H1 (cell line): ENCODE data around the gene JPH3. TPM values are rescaled to one million over a fixed set of nuclear protein-coding genes. Genes with fewer than 3 reads are reported as not detected.

ENCODE experiments used
- CTCF ChIA-PET: fragments of 300-600 bp; sonication (Branson Sonifier 250); formaldehyde crosslinking; loops from one replicate; lab custom pipeline; 2021; ENCODE audit not compliant: partially characterized antibody; lab: Charles Lee
- POLR2A ChIA-PET: fragments of 300-600 bp; sonication (Branson Sonifier 250); formaldehyde crosslinking; loops from one replicate; lab custom pipeline; 2021; ENCODE audit warnings: inconsistent platforms; ENCODE audit not compliant: partially characterized antibody; lab: Charles Lee
- DNase-seq, 2 experiments: peaks; one replicate each; pipeline versions ENCODE4 v3.0.0 to v3.0.0-alpha.2; 2010 to 2022; ENCODE audit warnings: low spot score in 2 of 2, low read depth in 1 of 2, mixed read lengths in 1 of 2
- FAIRE-seq: peaks from 2 replicates; lab custom pipeline; 2011; peaks lifted over from hg19 to GRCh38; lab: Jason Lieb, UNC
- H2AFZ ChIP-seq: 2 replicates; pipeline ENCODE4 v1.8.1; 2012; ENCODE audit warnings: low read length, inconsistent platforms
- H2AK5ac ChIP-seq: 2 replicates; pipeline ENCODE4 v1.6.1; 2013; ENCODE audit warnings: low read depth, low read length
- H2BK120ac ChIP-seq: replicated peaks from 2 replicates; pipeline ENCODE3; 2013; ENCODE audit warnings: low read depth, low read length, inconsistent platforms
- H2BK12ac ChIP-seq: 2 replicates; pipeline ENCODE4 v1.6.1; 2013; ENCODE audit warnings: low read depth, low read length
- H2BK15ac ChIP-seq: 2 replicates; pipeline ENCODE4 v1.6.1; 2013; ENCODE audit warnings: low read length
- H2BK20ac ChIP-seq: 2 replicates; pipeline ENCODE4 v1.6.1; 2013; ENCODE audit warnings: low read length
- H2BK5ac ChIP-seq: 2 replicates; pipeline ENCODE4 v1.6.1; 2013; ENCODE audit warnings: low read depth, low read length
- H3K14ac ChIP-seq: 2 replicates; pipeline ENCODE4 v1.6.1; 2013; ENCODE audit warnings: inconsistent platforms; ENCODE audit not compliant: insufficient read length
- H3K18ac ChIP-seq: 2 replicates; pipeline ENCODE4 v1.6.1; 2013; ENCODE audit warnings: low read length; ENCODE audit errors: extremely low read depth
- H3K23ac ChIP-seq: 2 replicates; pipeline ENCODE4 v1.6.1; 2013; ENCODE audit warnings: inconsistent platforms; ENCODE audit not compliant: insufficient read length
- H3K23me2 ChIP-seq: 2 replicates; pipeline ENCODE4 v1.6.1; 2013; ENCODE audit warnings: low read depth, low read length
- H3K27ac ChIP-seq: 2 replicates; pipeline ENCODE4 v1.6.1; 2011; ENCODE audit warnings: low read depth, low read length, inconsistent platforms
- H3K27me3 ChIP-seq, 4 experiments: replicated peaks in 1 of 4; 1 replicate in 1 of 4; 2 replicates in 3 of 4; pipeline versions ENCODE4 v1.6.1 to v1.8.1; 2011 to 2013; ENCODE audit warnings: low read length in 3 of 4, mild to moderate bottlenecking in 3 of 4, inconsistent platforms in 2 of 4, mixed read lengths in 2 of 4, moderate library complexity in 1 of 4; ENCODE audit not compliant: control insufficient read depth in 3 of 4, insufficient read depth in 3 of 4; ENCODE audit errors: extremely low read depth in 1 of 4
- H3K36me3 ChIP-seq, 4 experiments: 2 replicates each; pipeline versions ENCODE4 v1.6.1 to v1.8.1; 2011 to 2013; ENCODE audit warnings: mild to moderate bottlenecking in 4 of 4, low read length in 3 of 4, moderate library complexity in 2 of 4, control low read depth in 1 of 4, inconsistent platforms in 1 of 4; ENCODE audit not compliant: insufficient read depth in 4 of 4, control insufficient read depth in 2 of 4
- H3K4ac ChIP-seq: replicated peaks from 2 replicates; pipeline ENCODE3; 2013; ENCODE audit warnings: low read length, low read depth, mixed read lengths, inconsistent platforms; ENCODE audit not compliant: insufficient read length
- H3K4me1 ChIP-seq, 4 experiments: replicated peaks in 1 of 4; 1 replicate in 1 of 4; 2 replicates in 3 of 4; pipeline versions ENCODE4 v1.6.1 to v1.8.1; 2011 to 2013; ENCODE audit warnings: low read length in 3 of 4, inconsistent platforms in 2 of 4, mixed read lengths in 1 of 4; ENCODE audit not compliant: insufficient read depth in 4 of 4, control insufficient read depth in 3 of 4
- H3K4me2 ChIP-seq, 2 experiments: 2 replicates each; pipeline versions ENCODE4 v1.6.1 to v1.8.1; 2011 to 2013; ENCODE audit warnings: low read depth in 2 of 2, low read length in 2 of 2, control low read depth in 1 of 2, inconsistent platforms in 1 of 2, mild to moderate bottlenecking in 1 of 2; ENCODE audit not compliant: insufficient read depth in 1 of 2
- H3K4me3 ChIP-seq, 4 experiments: fragments of 200-600, 300-600 bp in 1 of 4; sonication (generic), shearing (Covaris generic), sonication (Bioruptor Twin) in 1 of 4; 2 replicates each; pipeline versions ENCODE4 v1.5.1 to v1.8.1; 2011 to 2016; ENCODE audit warnings: low read length in 4 of 4, low read depth in 3 of 4, control low read depth in 2 of 4, inconsistent platforms in 2 of 4, mild to moderate bottlenecking in 2 of 4, mixed read lengths in 1 of 4, moderate library complexity in 1 of 4; ENCODE audit not compliant: insufficient read depth in 2 of 4; ENCODE audit errors: extremely low read depth in 1 of 4
- H3K56ac ChIP-seq: replicated peaks from 2 replicates; pipeline ENCODE3; 2013; ENCODE audit warnings: low read depth, mild to moderate bottlenecking, mixed read lengths, low read length, inconsistent platforms; ENCODE audit not compliant: insufficient read length
- H3K79me1 ChIP-seq: 2 replicates; pipeline ENCODE4 v1.6.1; 2013; ENCODE audit warnings: low read depth, low read length, control low read depth
- H3K79me2 ChIP-seq, 2 experiments: 2 replicates each; pipeline versions ENCODE4 v1.6.1 to v1.8.1; 2012 to 2013; ENCODE audit warnings: low read length in 2 of 2, mild to moderate bottlenecking in 2 of 2, inconsistent platforms in 1 of 2; ENCODE audit not compliant: insufficient read depth in 2 of 2, control insufficient read depth in 1 of 2
- H3K9ac ChIP-seq, 4 experiments: replicated peaks in 1 of 4; 1 replicate in 1 of 4; 2 replicates in 3 of 4; pipeline versions ENCODE4 v1.6.1 to v1.8.1; 2011 to 2013; ENCODE audit warnings: low read depth in 3 of 4, low read length in 3 of 4, control low read depth in 2 of 4, mild to moderate bottlenecking in 2 of 4, moderate library complexity in 2 of 4, inconsistent platforms in 1 of 4; ENCODE audit errors: extremely low read depth in 1 of 4
- H3K9me3 ChIP-seq, 2 experiments: 2 replicates each; pipeline versions ENCODE4 v1.6.1 to v1.8.1; 2012 to 2013; ENCODE audit warnings: mild to moderate bottlenecking in 2 of 2, moderate library complexity in 2 of 2, control low read depth in 1 of 2, inconsistent platforms in 1 of 2, low read depth in 1 of 2, low read length in 1 of 2, mixed read lengths in 1 of 2; ENCODE audit not compliant: insufficient read depth in 2 of 2
- H4K20me1 ChIP-seq, 2 experiments: replicated peaks in 1 of 2; 2 replicates each; pipeline versions ENCODE3 to v1.8.1; 2011 to 2013; ENCODE audit warnings: inconsistent platforms in 2 of 2, low read length in 2 of 2, mild to moderate bottlenecking in 1 of 2; ENCODE audit not compliant: insufficient read depth in 2 of 2, control insufficient read depth in 1 of 2
- H4K5ac ChIP-seq: 2 replicates; pipeline ENCODE4 v1.6.1; 2013; ENCODE audit warnings: low read length, low read depth, mixed read lengths, inconsistent platforms; ENCODE audit not compliant: insufficient read length
- H4K8ac ChIP-seq: 2 replicates; pipeline ENCODE4 v1.8.0; 2013; ENCODE audit warnings: mild to moderate bottlenecking, moderate library complexity, low read length, inconsistent platforms; ENCODE audit not compliant: insufficient read depth; ENCODE audit errors: extremely low read depth
- H4K91ac ChIP-seq: replicated peaks from 2 replicates; pipeline ENCODE3; 2013; ENCODE audit warnings: low read length, mixed read lengths, inconsistent platforms; ENCODE audit not compliant: insufficient read length
- BCL11A ChIP-seq, 2 experiments: IDR thresholded peaks; one replicate each; pipeline ENCODE4 v1.6.1; 2011; ENCODE audit warnings: low read depth in 2 of 2, low read length in 2 of 2, mild to moderate bottlenecking in 2 of 2
- RAD21 ChIP-seq, 2 experiments: IDR thresholded peaks in 1 of 2; conservative IDR thresholded peaks in 1 of 2; 2 replicates each; pipeline ENCODE4 v1.6.1; 2011; ENCODE audit warnings: low read depth in 2 of 2, low read length in 2 of 2, improper control_type of control experiment in 1 of 2, inconsistent platforms in 1 of 2, mild to moderate bottlenecking in 1 of 2, moderate library complexity in 1 of 2
- SIN3A ChIP-seq, 2 experiments: IDR thresholded peaks in 1 of 2; conservative IDR thresholded peaks in 1 of 2; 2 replicates each; pipeline ENCODE4 v1.6.1; 2011 to 2012; ENCODE audit warnings: low read length in 2 of 2, improper control_type of control experiment in 1 of 2, low read depth in 1 of 2, mild to moderate bottlenecking in 1 of 2
- TEAD4 ChIP-seq: IDR thresholded peaks from 2 replicates; pipeline ENCODE4 v1.6.1; 2012; ENCODE audit warnings: low read depth, low read length, inconsistent platforms, mixed read lengths
- WGBS, 2 experiments: shearing (Covaris generic) in 1 of 2; methylation state at CpG; one replicate each; pipeline versions ENCODE4 v1.1.6 to v1.1.7; 2013 to 2015; ENCODE audit warnings: low lambda C conversion rate in 2 of 2, mixed read lengths in 2 of 2, inconsistent platforms in 1 of 2, low coverage in 1 of 2, missing lambda C conversion rate in 1 of 2; ENCODE audit not compliant: insufficient replicate concordance in 2 of 2, insufficient coverage in 1 of 2, insufficient read length in 1 of 2; ENCODE audit errors: extremely low coverage in 1 of 2, missing lambda C conversion rate in 1 of 2; 5-methylcytosine and 5-hydroxymethylcytosine counted together
- polyA plus RNA-seq, 7 experiments: library from polyadenylated mRNA; depleted of rRNA in 3 of 7; stranded (reverse) in 5 of 7; unstranded in 2 of 7; fragments of >200 nt in 5 of 7; fragments of 200-250 nt in 2 of 7; gene quantifications; 1 replicate in 5 of 7; 2 replicates in 1 of 7; 4 replicates in 1 of 7; pipeline versions ENCODE4 v1.2.1 to v1.2.3, GENCODE V29; 2011 to 2013; ENCODE audit warnings: missing spikeins in 2 of 7, mixed read lengths in 2 of 7
- total RNA-seq: library from RNA; stranded (reverse); fragmentation: NEBNext Ultra II Directional; extraction: Animal tissue kit (Norgen Biotek cat#: 25700); gene quantifications from 2 replicates; pipeline ENCODE4 v1.2.1, GENCODE V29; 2021
- TF ChIP-seq, protein P1 (sequence below), 3 experiments: IDR thresholded peaks; 1 replicate in 2 of 3; 2 replicates in 1 of 3; pipeline versions ENCODE4 v1.5.1 to v1.6.1; 2011; ENCODE audit warnings: low read length in 3 of 3, mild to moderate bottlenecking in 3 of 3, inconsistent platforms in 2 of 3, low read depth in 1 of 3, moderate library complexity in 1 of 3; ENCODE audit not compliant: insufficient read depth in 1 of 3; ENCODE audit errors: control extremely low read depth in 1 of 3

The JPH3 gene
- total and polyA plus RNA-seq, 2 of the 8 experiments (the other 6 are each of a cell fraction or from before 2014, with no cell fraction given) = 10.3 to 28.3 TPM

DNA sequence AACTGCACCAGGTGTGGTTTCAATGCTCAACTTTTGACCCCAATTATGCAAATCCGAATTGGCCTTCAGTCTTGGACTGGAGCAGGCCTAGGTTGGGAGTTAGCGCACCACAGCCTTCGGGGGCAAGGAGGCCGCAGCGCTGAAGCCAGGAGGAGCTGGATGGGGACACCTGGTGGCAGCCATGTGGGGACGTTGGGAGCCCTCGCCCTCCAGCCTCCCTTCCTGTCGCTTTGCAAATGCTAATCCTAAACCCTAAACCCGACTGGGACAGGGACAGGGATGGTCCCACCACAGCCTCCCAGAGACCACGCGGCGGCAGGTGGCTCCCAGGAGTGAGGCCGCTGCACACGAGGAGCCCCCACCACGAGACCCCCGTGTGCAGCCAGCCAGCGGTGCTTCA, 104.8 kb downstream of the JPH3 start:
- Histone ChIP-seq H3K4me3 (no peak overlapping the region), H2AK5ac (no peak overlapping the region), H2BK15ac (no peak overlapping the region), H3K9me3 (no peaks in the 10 kb centered on the region), H3K36me3 (peaks cover 6 to 29% (median 18%) of the 10 kb centered on the region in 4 experiments; a peak in 7 of 8 replicates), H3K23ac (no peak overlapping the region), H4K20me1 (peaks cover 8 to 13% of the 10 kb centered on the region in 2 experiments), H2BK20ac (no peak overlapping the region), H3K4me1 (peaks cover 0 to 3% (median 0%) of the 10 kb centered on the region in 4 experiments; a peak in 2 of 7 replicates), H3K27ac (no peak overlapping the region), H4K8ac (no peak overlapping the region; the same call in 1 of the 2 replicates), H3K23me2 (no peaks in the 10 kb centered on the region), H3K56ac (no peak overlapping the region), H4K5ac (no peak overlapping the region), H3K79me1 (peaks cover 5% of the 10 kb centered on the region; the same call in 1 of the 2 replicates), H3K4me2 (no peak overlapping the region), H2BK120ac (no peak overlapping the region), H3K14ac (no peak overlapping the region), H3K4ac (no peak overlapping the region), H2BK12ac (no peak overlapping the region), H4K91ac (no peak overlapping the region), H3K18ac (no peak overlapping the region), H3K79me2 (no peaks in the 10 kb centered on the region; a peak in 1 of 4 replicates), H2BK5ac (no peak overlapping the region), H3K9ac (no peak overlapping the region), H2AFZ (no peak overlapping the region), H3K27me3 (no peaks in the 10 kb centered on the region)
- TF ChIP-seq BCL11A (IDR thresholded peaks at IDR 0.05; ENCODE audit: low read depth in 2 of 2, low read length in 2 of 2) (no peak), RAD21 (IDR thresholded peaks at IDR 0.05 in 1 of 2, conservative IDR thresholded peaks at IDR 0.05 in 1 of 2; ENCODE audit: low read depth in 2 of 2, low read length in 2 of 2) (peak; percentile 7 to 29; a peak in 3 of 4 replicates), TEAD4 (peak; percentile 52; the same call in 1 of the 2 replicates), SIN3A (conservative IDR thresholded peaks at IDR 0.05 in 1 of 2, IDR thresholded peaks at IDR 0.05 in 1 of 2; ENCODE audit: low read depth in 1 of 2, low read length in 2 of 2) (0 out of 4 replicates have a peak, but pooled peaks of 1 of the 2 experiments have one; percentile 46)
- TF ChIP-seq, protein P1, sequence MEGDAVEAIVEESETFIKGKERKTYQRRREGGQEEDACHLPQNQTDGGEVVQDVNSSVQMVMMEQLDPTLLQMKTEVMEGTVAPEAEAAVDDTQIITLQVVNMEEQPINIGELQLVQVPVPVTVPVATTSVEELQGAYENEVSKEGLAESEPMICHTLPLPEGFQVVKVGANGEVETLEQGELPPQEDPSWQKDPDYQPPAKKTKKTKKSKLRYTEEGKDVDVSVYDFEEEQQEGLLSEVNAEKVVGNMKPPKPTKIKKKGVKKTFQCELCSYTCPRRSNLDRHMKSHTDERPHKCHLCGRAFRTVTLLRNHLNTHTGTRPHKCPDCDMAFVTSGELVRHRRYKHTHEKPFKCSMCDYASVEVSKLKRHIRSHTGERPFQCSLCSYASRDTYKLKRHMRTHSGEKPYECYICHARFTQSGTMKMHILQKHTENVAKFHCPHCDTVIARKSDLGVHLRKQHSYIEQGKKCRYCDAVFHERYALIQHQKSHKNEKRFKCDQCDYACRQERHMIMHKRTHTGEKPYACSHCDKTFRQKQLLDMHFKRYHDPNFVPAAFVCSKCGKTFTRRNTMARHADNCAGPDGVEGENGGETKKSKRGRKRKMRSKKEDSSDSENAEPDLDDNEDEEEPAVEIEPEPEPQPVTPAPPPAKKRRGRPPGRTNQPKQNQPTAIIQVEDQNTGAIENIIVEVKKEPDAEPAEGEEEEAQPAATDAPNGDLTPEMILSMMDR (IDR thresholded peaks at IDR 0.05; ENCODE audit: control extremely low read depth in 1 of 3, insufficient read depth in 1 of 3, low read depth in 1 of 3, low read length in 3 of 3) = peak in 2 of 3 experiments; percentile 36 to 39; a peak in 2 of 4 replicates
- no peak for DNase-seq
- POLR2A ChIA-PET = interaction anchor here (0.7 to 1.3 kb wide), 3 partner anchors 10 to 148 kb away, joined by 3 to 5 read pairs (median 4); partner anchors contain the start of gene KLHDC4
- 91% methylated on average over 17 of the region's 17 CpGs; no CpG with 5 or more reads in 1 of the 2 experiments for WGBS, 2 experiments
- no peak for FAIRE-seq
- CTCF ChIA-PET = interaction anchor here (0.8 to 1.6 kb wide), 3 partner anchors 22 to 87 kb away, joined by 3 to 4 read pairs (median 4); no protein-coding TSS in a partner anchor
